ENCODE results near the gene NUCKS1. TPM values are rescaled to one million over a fixed set of nuclear protein-coding genes. Genes with fewer than 3 reads are reported as not detected.

Gene NUCKS1
- total RNA-seq, 1 donor from 2014 or later, result 304 TPM

- Mint-ChIP-seq H3K27ac (no peak overlapping the region), H3K4me1 (no peaks in the 10 kb centered on the region), H3K36me3 (no peaks in the 10 kb centered on the region), H3K27me3 (ENCODE audit: low read depth) (no peaks in the 10 kb centered on the region), H3K9me3 (no peaks in the 10 kb centered on the region), H3K4me3 (no peak overlapping the region)
- DNase-seq (ENCODE audit: low spot score in 2 of 2, unreplicated experiment in 2 of 2), result no peak
- TF ChIP-seq, protein P1, sequence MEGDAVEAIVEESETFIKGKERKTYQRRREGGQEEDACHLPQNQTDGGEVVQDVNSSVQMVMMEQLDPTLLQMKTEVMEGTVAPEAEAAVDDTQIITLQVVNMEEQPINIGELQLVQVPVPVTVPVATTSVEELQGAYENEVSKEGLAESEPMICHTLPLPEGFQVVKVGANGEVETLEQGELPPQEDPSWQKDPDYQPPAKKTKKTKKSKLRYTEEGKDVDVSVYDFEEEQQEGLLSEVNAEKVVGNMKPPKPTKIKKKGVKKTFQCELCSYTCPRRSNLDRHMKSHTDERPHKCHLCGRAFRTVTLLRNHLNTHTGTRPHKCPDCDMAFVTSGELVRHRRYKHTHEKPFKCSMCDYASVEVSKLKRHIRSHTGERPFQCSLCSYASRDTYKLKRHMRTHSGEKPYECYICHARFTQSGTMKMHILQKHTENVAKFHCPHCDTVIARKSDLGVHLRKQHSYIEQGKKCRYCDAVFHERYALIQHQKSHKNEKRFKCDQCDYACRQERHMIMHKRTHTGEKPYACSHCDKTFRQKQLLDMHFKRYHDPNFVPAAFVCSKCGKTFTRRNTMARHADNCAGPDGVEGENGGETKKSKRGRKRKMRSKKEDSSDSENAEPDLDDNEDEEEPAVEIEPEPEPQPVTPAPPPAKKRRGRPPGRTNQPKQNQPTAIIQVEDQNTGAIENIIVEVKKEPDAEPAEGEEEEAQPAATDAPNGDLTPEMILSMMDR (IDR thresholded peaks at IDR 0.05; ENCODE audit: unreplicated experiment), result no peak
Observed at GRCh38 chr1:205783904-205784303, 33.9 kb upstream of the NUCKS1 start.

DNA sequence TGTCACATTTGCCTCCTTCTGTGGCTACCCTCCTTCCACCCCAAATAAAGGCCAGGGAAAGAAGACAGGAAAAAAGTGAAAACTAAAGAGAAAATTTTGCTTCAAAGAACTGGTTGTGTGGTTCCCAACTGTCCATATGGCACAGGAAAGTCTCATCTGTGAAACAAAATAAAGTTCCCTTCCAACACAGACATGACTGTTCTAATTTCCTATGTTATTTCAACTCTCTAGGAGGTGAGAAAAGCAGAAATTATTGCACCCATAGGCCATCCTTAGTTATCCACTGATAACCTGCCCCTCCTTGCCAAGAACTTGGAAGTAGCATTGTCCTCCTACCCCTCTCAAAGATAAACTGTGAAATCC is 33.4 kb upstream of the NUCKS1 start:
- H3K4me3 Mint-ChIP-seq, result no peak overlapping the region
- no peaks in the 10 kb centered on the region for H3K27me3 Mint-ChIP-seq (ENCODE audit: low read depth)
- TF ChIP-seq, protein P1 (IDR thresholded peaks at IDR 0.05; ENCODE audit: unreplicated experiment), result no peak
- DNase-seq (ENCODE audit: low spot score in 2 of 2, unreplicated experiment in 2 of 2), result no peak
- H3K27ac Mint-ChIP-seq, result no peak overlapping the region
- H3K36me3 Mint-ChIP-seq, result no peaks in the 10 kb centered on the region
- no peaks in the 10 kb centered on the region for H3K9me3 Mint-ChIP-seq
- no peaks in the 10 kb centered on the region for H3K4me1 Mint-ChIP-seq

DNA sequence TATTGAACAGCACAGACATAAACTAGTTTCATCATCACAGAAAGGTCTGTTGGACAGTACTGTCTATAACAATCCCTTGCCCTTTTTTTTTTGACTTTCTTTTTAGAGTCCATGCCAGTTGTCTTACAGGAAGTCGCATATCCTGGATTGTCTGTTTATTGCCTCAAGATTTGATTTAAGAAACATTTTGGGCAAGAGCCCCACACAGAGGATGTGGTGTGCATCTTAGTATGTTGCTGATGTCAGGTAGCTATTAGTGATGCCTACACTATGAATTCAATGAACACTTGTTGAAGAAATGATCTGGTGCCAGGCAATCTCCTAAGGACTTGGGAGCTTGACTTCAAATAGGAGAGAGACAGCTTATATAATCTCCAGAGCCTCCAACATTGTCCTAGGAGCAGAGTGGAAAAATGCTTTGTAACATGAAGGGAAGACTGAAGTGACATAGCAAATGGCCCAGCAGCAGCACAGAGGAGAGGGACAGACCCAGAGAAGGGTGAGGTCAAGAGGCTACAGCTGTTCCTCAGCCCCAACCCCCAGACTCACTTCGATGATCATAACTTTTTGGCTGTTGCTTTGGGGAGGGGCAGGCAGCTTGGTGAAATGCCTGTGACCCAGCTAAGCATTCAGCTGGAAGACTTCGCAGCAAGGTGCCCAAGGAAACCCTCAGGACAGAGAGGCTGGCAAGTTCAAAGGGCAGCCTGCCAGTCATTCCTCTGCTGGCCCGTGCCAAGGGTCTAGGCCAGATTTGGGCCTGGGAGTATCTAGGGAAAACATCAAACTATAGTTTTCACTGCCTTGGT is 32.8 kb upstream of the NUCKS1 start:
- Mint-ChIP-seq H3K36me3 (no peaks in the 10 kb centered on the region), H3K27ac (no peak overlapping the region), H3K4me3 (no peak overlapping the region), H3K27me3 (ENCODE audit: low read depth) (no peaks in the 10 kb centered on the region), H3K4me1 (no peaks in the 10 kb centered on the region), H3K9me3 (no peaks in the 10 kb centered on the region)
- no peak for DNase-seq (ENCODE audit: low spot score in 2 of 2, unreplicated experiment in 2 of 2)
- TF ChIP-seq, protein P1 (IDR thresholded peaks at IDR 0.05; ENCODE audit: unreplicated experiment), result no peak

DNA sequence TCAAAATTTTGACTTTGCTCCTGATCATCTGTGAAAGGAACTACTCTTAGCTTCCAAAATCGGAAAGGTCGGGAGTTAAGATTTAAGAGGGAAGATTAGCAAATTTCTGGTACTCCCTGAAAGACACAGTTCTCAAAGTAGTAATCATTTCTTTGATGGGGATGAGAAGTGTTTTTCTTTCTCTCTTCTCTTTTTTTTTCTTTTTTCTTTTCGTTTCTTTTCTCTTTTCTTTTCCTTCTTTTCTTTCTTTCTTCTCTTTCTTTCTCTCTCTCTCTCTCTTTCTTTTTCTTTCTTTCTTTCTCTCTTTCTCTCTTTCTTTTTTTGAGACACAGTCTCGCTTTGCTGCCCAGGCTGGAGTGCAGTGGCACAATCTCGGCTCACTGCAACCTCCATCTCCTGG is 30.4 kb upstream of the NUCKS1 start:
- Mint-ChIP-seq H3K27ac (no peak overlapping the region), H3K36me3 (no peaks in the 10 kb centered on the region), H3K27me3 (ENCODE audit: low read depth) (peaks cover 9% of the 10 kb centered on the region), H3K4me3 (no peak overlapping the region), H3K9me3 (no peaks in the 10 kb centered on the region), H3K4me1 (peaks cover 3% of the 10 kb centered on the region)
- DNase-seq (ENCODE audit: low spot score in 2 of 2, unreplicated experiment in 2 of 2), result no peak
- TF ChIP-seq, protein P1 (IDR thresholded peaks at IDR 0.05; ENCODE audit: unreplicated experiment), result no peak

DNA sequence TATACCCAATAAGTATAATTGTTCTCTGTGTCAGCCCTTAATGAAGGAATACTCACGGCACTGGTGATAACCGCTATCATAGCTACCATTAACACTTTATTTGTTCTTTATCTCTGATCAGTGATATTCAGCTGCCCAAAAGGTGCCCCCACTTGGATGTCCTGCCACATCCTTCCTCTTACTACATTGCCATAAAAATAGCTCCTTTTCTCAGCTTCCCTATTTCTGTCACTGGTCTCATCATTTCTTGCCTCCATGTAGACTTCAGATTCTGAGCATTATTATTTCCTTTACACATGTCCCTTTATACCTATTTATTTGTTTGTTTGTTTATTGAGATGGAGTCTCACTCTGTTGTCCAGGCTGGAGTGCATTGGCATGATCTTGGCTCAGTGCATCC is 28.0 kb upstream of the NUCKS1 start:
- Mint-ChIP-seq H3K27ac (no peak overlapping the region), H3K4me3 (no peak overlapping the region), H3K9me3 (no peaks in the 10 kb centered on the region), H3K36me3 (no peaks in the 10 kb centered on the region), H3K4me1 (peaks cover 17% of the 10 kb centered on the region), H3K27me3 (ENCODE audit: low read depth) (peaks cover 30% of the 10 kb centered on the region)
- TF ChIP-seq, protein P1 (IDR thresholded peaks at IDR 0.05; ENCODE audit: unreplicated experiment), result no peak
- no peak for DNase-seq (ENCODE audit: low spot score in 2 of 2, unreplicated experiment in 2 of 2)
